GM23338 (cell line): ENCODE measurements around the gene RPL3.

Experiments
- CREB1 ChIP-seq: fragments of 250-450 bp; sonication (Bioruptor Pico); IDR thresholded peaks from 2 replicates; pipeline ENCODE4 v1.5.0; 2020; ENCODE audit warnings: low read depth, mild to moderate bottlenecking, moderate library complexity
- CTCF ChIP-seq, 2 experiments: fragments of 200-600 bp in 1 of 2; sonication (generic) in 1 of 2; conservative IDR thresholded peaks; 2 replicates each; pipeline versions ENCODE4 v1.5.1 to v1.6.1; 2016 to 2017; ENCODE audit warnings: antibody characterized with exemption in 2 of 2, low read depth in 2 of 2, mild to moderate bottlenecking in 2 of 2, moderate library complexity in 1 of 2
- ETS1 ChIP-seq: IDR thresholded peaks from 2 replicates; pipeline ENCODE4 v1.6.1; 2016; ENCODE audit warnings: antibody characterized with exemption
- EZH2 ChIP-seq: fragments of 200-600 bp; sonication (generic); IDR thresholded peaks from one replicate; pipeline ENCODE4 v1.8.0; 2017; ENCODE audit warnings: antibody characterized with exemption, mild to moderate bottlenecking, low read depth; ENCODE audit not compliant: unreplicated experiment
- EZH2phosphoT487 ChIP-seq: fragments of 200-600 bp; sonication (generic); IDR thresholded peaks from one replicate; pipeline ENCODE4 v1.8.1; 2018; ENCODE audit warnings: antibody characterized with exemption; ENCODE audit not compliant: unreplicated experiment
- JUNB ChIP-seq: IDR thresholded peaks from one replicate; pipeline ENCODE4 v1.6.1; 2016; ENCODE audit warnings: antibody characterized with exemption; ENCODE audit not compliant: unreplicated experiment
- NANOG ChIP-seq: IDR thresholded peaks from 2 replicates; pipeline ENCODE4 v1.6.1; 2016; ENCODE audit warnings: antibody characterized with exemption, borderline replicate concordance
- POLR2AphosphoS5 ChIP-seq: IDR thresholded peaks from 2 replicates; pipeline ENCODE4 v1.6.1; 2016; ENCODE audit warnings: antibody characterized with exemption, low read depth
- REST ChIP-seq: IDR thresholded peaks from one replicate; pipeline ENCODE4 v1.6.1; 2018; ENCODE audit warnings: antibody characterized with exemption; ENCODE audit not compliant: unreplicated experiment
- STAT1 ChIP-seq: IDR thresholded peaks from one replicate; pipeline ENCODE4 v1.6.1; 2016; ENCODE audit warnings: antibody characterized with exemption; ENCODE audit not compliant: unreplicated experiment
- ZNF114 ChIP-seq: fragments of 250-450 bp; sonication (Bioruptor Pico); IDR thresholded peaks from 2 replicates; pipeline ENCODE4 v1.5.0; 2020; ENCODE audit warnings: mild to moderate bottlenecking, moderate library complexity
- ZNF331 ChIP-seq: fragments of 250-450 bp; sonication (Bioruptor Pico); IDR thresholded peaks from 2 replicates; pipeline ENCODE4 v1.5.0; 2020; ENCODE audit warnings: low read depth, mild to moderate bottlenecking, moderate library complexity
- TF ChIP-seq, protein P1 (sequence below): fragments of 250-450 bp; sonication (Bioruptor Pico); IDR thresholded peaks from 2 replicates; pipeline ENCODE4 v1.5.0; 2020; ENCODE audit warnings: mild to moderate bottlenecking, moderate library complexity

DNA sequence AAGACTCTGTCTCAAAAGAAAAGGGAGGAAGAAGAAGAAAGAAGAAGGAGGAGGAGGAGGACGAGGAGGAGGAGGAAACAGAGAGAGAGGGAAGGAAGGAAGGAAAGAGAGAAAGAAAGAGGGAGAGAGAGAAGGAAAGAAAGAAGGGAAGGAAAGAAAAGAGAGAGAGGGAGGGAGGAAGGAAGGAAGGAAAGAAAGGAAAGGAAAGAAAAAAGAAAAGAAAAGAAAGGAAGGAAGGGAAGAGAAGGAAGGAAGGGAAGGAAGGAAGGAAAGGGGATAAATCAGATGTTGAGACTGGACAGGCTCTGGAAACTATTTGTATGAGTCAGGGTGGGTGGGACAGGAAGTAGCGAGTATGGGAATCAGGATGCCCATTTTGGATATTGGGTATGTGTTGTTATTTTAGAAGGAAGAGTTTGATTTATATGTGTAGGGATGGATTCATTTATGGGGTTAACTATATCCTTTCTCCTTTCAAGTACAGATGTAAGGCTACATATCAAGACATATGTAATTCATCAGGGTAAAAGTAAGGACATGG lies 6.0 kb upstream of the RPL3 start:
- no peak for TF ChIP-seq EZH2
- TF ChIP-seq CREB1 (CRISPR knock-in tag): no peak
- no peak for TF ChIP-seq CTCF (conservative IDR thresholded peaks at IDR 0.05; ENCODE audit: low read depth in 2 of 2)
- TF ChIP-seq REST: no peak
- TF ChIP-seq POLR2AphosphoS5: no peak
- TF ChIP-seq EZH2phosphoT487: no peak
- no peak for TF ChIP-seq NANOG
- TF ChIP-seq ZNF114 (CRISPR knock-in tag): no peak
- no peak for TF ChIP-seq ETS1
- TF ChIP-seq, protein P1, sequence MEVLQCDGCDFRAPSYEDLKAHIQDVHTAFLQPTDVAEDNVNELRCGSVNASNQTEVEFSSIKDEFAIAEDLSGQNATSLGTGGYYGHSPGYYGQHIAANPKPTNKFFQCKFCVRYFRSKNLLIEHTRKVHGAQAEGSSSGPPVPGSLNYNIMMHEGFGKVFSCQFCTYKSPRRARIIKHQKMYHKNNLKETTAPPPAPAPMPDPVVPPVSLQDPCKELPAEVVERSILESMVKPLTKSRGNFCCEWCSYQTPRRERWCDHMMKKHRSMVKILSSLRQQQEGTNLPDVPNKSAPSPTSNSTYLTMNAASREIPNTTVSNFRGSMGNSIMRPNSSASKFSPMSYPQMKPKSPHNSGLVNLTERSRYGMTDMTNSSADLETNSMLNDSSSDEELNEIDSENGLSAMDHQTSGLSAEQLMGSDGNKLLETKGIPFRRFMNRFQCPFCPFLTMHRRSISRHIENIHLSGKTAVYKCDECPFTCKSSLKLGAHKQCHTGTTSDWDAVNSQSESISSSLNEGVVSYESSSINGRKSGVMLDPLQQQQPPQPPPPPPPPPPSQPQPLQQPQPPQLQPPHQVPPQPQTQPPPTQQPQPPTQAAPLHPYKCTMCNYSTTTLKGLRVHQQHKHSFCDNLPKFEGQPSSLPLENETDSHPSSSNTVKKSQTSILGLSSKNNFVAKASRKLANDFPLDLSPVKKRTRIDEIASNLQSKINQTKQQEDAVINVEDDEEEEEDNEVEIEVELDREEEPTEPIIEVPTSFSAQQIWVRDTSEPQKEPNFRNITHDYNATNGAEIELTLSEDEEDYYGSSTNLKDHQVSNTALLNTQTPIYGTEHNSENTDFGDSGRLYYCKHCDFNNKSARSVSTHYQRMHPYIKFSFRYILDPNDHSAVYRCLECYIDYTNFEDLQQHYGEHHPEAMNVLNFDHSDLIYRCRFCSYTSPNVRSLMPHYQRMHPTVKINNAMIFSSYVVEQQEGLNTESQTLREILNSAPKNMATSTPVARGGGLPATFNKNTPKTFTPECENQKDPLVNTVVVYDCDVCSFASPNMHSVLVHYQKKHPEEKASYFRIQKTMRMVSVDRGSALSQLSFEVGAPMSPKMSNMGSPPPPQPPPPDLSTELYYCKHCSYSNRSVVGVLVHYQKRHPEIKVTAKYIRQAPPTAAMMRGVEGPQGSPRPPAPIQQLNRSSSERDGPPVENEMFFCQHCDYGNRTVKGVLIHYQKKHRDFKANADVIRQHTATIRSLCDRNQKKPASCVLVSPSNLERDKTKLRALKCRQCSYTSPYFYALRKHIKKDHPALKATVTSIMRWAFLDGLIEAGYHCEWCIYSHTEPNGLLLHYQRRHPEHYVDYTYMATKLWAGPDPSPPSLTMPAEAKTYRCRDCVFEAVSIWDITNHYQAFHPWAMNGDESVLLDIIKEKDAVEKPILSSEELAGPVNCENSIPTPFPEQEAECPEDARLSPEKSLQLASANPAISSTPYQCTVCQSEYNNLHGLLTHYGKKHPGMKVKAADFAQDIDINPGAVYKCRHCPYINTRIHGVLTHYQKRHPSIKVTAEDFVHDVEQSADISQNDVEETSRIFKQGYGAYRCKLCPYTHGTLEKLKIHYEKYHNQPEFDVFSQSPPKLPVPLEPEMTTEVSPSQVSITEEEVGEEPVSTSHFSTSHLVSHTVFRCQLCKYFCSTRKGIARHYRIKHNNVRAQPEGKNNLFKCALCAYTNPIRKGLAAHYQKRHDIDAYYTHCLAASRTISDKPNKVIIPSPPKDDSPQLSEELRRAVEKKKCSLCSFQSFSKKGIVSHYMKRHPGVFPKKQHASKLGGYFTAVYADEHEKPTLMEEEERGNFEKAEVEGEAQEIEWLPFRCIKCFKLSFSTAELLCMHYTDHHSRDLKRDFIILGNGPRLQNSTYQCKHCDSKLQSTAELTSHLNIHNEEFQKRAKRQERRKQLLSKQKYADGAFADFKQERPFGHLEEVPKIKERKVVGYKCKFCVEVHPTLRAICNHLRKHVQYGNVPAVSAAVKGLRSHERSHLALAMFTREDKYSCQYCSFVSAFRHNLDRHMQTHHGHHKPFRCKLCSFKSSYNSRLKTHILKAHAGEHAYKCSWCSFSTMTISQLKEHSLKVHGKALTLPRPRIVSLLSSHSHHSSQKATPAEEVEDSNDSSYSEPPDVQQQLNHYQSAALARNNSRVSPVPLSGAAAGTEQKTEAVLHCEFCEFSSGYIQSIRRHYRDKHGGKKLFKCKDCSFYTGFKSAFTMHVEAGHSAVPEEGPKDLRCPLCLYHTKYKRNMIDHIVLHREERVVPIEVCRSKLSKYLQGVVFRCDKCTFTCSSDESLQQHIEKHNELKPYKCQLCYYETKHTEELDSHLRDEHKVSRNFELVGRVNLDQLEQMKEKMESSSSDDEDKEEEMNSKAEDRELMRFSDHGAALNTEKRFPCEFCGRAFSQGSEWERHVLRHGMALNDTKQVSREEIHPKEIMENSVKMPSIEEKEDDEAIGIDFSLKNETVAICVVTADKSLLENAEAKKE: no peak
- no peak for TF ChIP-seq JUNB
- TF ChIP-seq ZNF331 (CRISPR knock-in tag): no peak
- no peak for TF ChIP-seq STAT1
